ENCODE data around the gene OXTR.

The OXTR gene

GRCh38 chr3:8769088-8769822, at the start of gene OXTR:
Gene OXTR (minus strand): TSS chr3:8769613. CDS start chr3:8768187, 1,426 bp downstream.
- DNase-seq, result peak; percentile 30

GRCh38 chr3:8817486-8817885, 48.1 kb upstream of the OXTR start:
- DNase-seq, result no peak

GRCh38 chr3:8816106-8816505, 46.7 kb upstream of the OXTR start:
- DNase-seq, result no peak

- no peak for DNase-seq
These were observed 44.0 kb upstream of the OXTR start for GRCh38 chr3:8813411-8813810.

GRCh38 chr3:8810561-8810960, 41.1 kb upstream of the OXTR start:
- DNase-seq, result no peak

GRCh38 chr3:8805774-8806173, 36.4 kb upstream of the OXTR start:
- no peak for DNase-seq

GRCh38 chr3:8802256-8802655, 32.8 kb upstream of the OXTR start:
- no peak for DNase-seq

- DNase-seq, result no peak
These were observed 30.6 kb upstream of the OXTR start for GRCh38 chr3:8800016-8800415.

GRCh38 chr3:8794247-8794646, 24.8 kb upstream of the OXTR start:
- no peak for DNase-seq

GRCh38 chr3:8793242-8793641, 23.8 kb upstream of the OXTR start:
- no peak for DNase-seq

- DNase-seq, result no peak
These were observed 21.1 kb upstream of the OXTR start for GRCh38 chr3:8790529-8790928.

- DNase-seq, result no peak
These were observed 15.4 kb upstream of the OXTR start for GRCh38 chr3:8784676-8785435.

GRCh38 chr3:8780279-8780678, 10.9 kb upstream of the OXTR start:
- DNase-seq, result no peak

- no peak for DNase-seq
These were observed 9.1 kb upstream of the OXTR start for GRCh38 chr3:8778475-8778874.

- no peak for DNase-seq
These were observed 8.5 kb upstream of the OXTR start for GRCh38 chr3:8777978-8778267.

- DNase-seq, result no peak
These were observed 8.0 kb upstream of the OXTR start for GRCh38 chr3:8777201-8777977.

GRCh38 chr3:8776406-8776805, 7.0 kb upstream of the OXTR start:
- no peak for DNase-seq

GRCh38 chr3:8775602-8776001, 6.2 kb upstream of the OXTR start:
- no peak for DNase-seq

- no peak for DNase-seq
These were observed 5.8 kb upstream of the OXTR start for GRCh38 chr3:8775181-8775580.

- no peak for DNase-seq
These were observed 4.6 kb upstream of the OXTR start for GRCh38 chr3:8773941-8774542.

GRCh38 chr3:8768364-8769087, 887 bp downstream of the OXTR start:
- peak; percentile 8 for DNase-seq

GRCh38 chr3:8767667-8768363, 1.6 kb downstream of the OXTR start:
- DNase-seq, result peak; percentile 28

All from DMS79 treated with DMSO at 0.1 percent for 48 hours (cell line).